Endothelial cell (in vitro differentiated cells): ENCODE data around the gene HIPK1. TPM values are rescaled to one million over a fixed set of nuclear protein-coding genes. Genes with fewer than 3 reads are reported as not detected.

ENCODE experiments used
- DNase-seq: peaks from one replicate; pipeline ENCODE4 v3.0.0; 2021; ENCODE audit warnings: low spot score
- H3K27ac Mint-ChIP-seq: one replicate; pipeline ENCODE4 v1.8.0; 2021; ENCODE audit warnings: mixed read lengths, inconsistent platforms; ENCODE audit not compliant: unreplicated experiment
- H3K27me3 Mint-ChIP-seq: one replicate; pipeline ENCODE4 v1.8.0; 2021; ENCODE audit warnings: mild to moderate bottlenecking, moderate library complexity, mixed read lengths, inconsistent platforms; ENCODE audit not compliant: unreplicated experiment
- H3K36me3 Mint-ChIP-seq: one replicate; pipeline ENCODE4 v1.8.0; 2021; ENCODE audit warnings: mild to moderate bottlenecking, low read depth, mixed read lengths, inconsistent platforms; ENCODE audit not compliant: unreplicated experiment
- H3K4me1 Mint-ChIP-seq: one replicate; pipeline ENCODE4 v1.8.0; 2021; ENCODE audit warnings: mild to moderate bottlenecking, mixed read lengths, inconsistent platforms; ENCODE audit not compliant: unreplicated experiment
- H3K4me3 Mint-ChIP-seq: one replicate; pipeline ENCODE4 v1.8.0; 2021; ENCODE audit warnings: mild to moderate bottlenecking, mixed read lengths, inconsistent platforms; ENCODE audit not compliant: unreplicated experiment
- H3K9me3 Mint-ChIP-seq: one replicate; pipeline ENCODE4 v1.8.0; 2021; ENCODE audit warnings: mixed read lengths, inconsistent platforms; ENCODE audit not compliant: unreplicated experiment
- CTCF ChIP-seq: fragments of 200-600 bp; sonication (generic); IDR thresholded peaks from one replicate; pipeline ENCODE4 v1.5.0; 2021; ENCODE audit warnings: antibody characterized with exemption; ENCODE audit not compliant: unreplicated experiment
- total RNA-seq: library from RNA; stranded (reverse); fragmentation: NEBNext Ultra II Directional; extraction: Animal tissue kit (Norgen Biotek cat#: 25700); gene quantifications from one replicate; pipeline ENCODE4 v1.2.1, GENCODE V29; 2021; ENCODE audit not compliant: unreplicated experiment

Gene HIPK1
- total RNA-seq, 1 donor from 2014 or later: 56.6 TPM

- H3K9me3 Mint-ChIP-seq: peaks cover 4% of the 10 kb centered on the region
- peaks cover 36% of the 10 kb centered on the region for H3K36me3 Mint-ChIP-seq
- TF ChIP-seq CTCF: no peak
- H3K4me1 Mint-ChIP-seq: peaks cover 71% of the 10 kb centered on the region
- DNase-seq: no peak
- peak overlapping the region; percentile 92 for H3K27ac Mint-ChIP-seq
- H3K4me3 Mint-ChIP-seq: peak overlapping the region; percentile 47
- peaks cover 12% of the 10 kb centered on the region for H3K27me3 Mint-ChIP-seq
Observed at GRCh38 chr1:113983826-113984225, 54.7 kb downstream of the HIPK1 start.

- H3K36me3 Mint-ChIP-seq: peaks cover 39% of the 10 kb centered on the region
- peak overlapping the region; percentile 79 for H3K27ac Mint-ChIP-seq
- peak; percentile 43 for DNase-seq
- no peak overlapping the region for H3K4me3 Mint-ChIP-seq
- H3K27me3 Mint-ChIP-seq: peaks cover 10% of the 10 kb centered on the region
- TF ChIP-seq CTCF: no peak
- peaks cover 62% of the 10 kb centered on the region for H3K4me1 Mint-ChIP-seq
- H3K9me3 Mint-ChIP-seq: peaks cover 4% of the 10 kb centered on the region
Observed at GRCh38 chr1:113984710-113985109, 55.6 kb downstream of the HIPK1 start.

GRCh38 chr1:113986802-113987201 lies 57.7 kb downstream of the HIPK1 start:
- Mint-ChIP-seq H3K4me1 (peaks cover 41% of the 10 kb centered on the region), H3K36me3 (peaks cover 25% of the 10 kb centered on the region), H3K27me3 (peaks cover 6% of the 10 kb centered on the region), H3K9me3 (peaks cover 4% of the 10 kb centered on the region), H3K4me3 (no peak overlapping the region), H3K27ac (peak overlapping the region; percentile 18)
- no peak for DNase-seq
- TF ChIP-seq CTCF: no peak

GRCh38 chr1:113987259-113987658 lies 58.1 kb downstream of the HIPK1 start:
- TF ChIP-seq CTCF: no peak
- no peak for DNase-seq
- peaks cover 6% of the 10 kb centered on the region for H3K27me3 Mint-ChIP-seq
- peaks cover 22% of the 10 kb centered on the region for H3K36me3 Mint-ChIP-seq
- no peak overlapping the region for H3K4me3 Mint-ChIP-seq
- peaks cover 4% of the 10 kb centered on the region for H3K9me3 Mint-ChIP-seq
- H3K4me1 Mint-ChIP-seq: peaks cover 36% of the 10 kb centered on the region
- no peak overlapping the region for H3K27ac Mint-ChIP-seq

- no peak overlapping the region for H3K4me3 Mint-ChIP-seq
- no peak for TF ChIP-seq CTCF
- H3K27ac Mint-ChIP-seq: no peak overlapping the region
- no peak for DNase-seq
- H3K4me1 Mint-ChIP-seq: peaks cover 6% of the 10 kb centered on the region
- H3K27me3 Mint-ChIP-seq: peaks cover 3% of the 10 kb centered on the region
- H3K9me3 Mint-ChIP-seq: peaks cover 6% of the 10 kb centered on the region
- H3K36me3 Mint-ChIP-seq: peaks cover 11% of the 10 kb centered on the region
Observed at GRCh38 chr1:113990530-113990929, 61.4 kb downstream of the HIPK1 start.
